ENCODE measurements around the gene VSIG8.

DNA sequence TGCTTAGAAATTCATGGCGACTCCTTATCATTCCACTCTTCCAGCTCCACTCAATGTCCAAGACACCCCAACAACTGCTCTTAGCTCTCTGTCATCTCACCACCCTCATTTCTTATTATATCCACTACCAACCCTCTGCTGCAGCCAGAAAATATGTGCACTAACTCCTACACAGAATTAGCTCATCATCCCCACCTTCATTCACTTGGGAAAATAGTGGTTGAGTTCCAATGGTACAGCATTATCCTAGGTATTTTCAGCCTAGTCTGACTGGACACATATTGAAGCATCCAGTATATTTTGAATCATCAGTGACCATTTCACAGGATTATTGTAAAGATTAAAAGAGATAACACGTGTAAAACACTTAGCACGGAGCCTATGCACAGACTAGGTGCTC lies 16.7 kb upstream of the VSIG8 start:
- TF ChIP-seq, protein P1, sequence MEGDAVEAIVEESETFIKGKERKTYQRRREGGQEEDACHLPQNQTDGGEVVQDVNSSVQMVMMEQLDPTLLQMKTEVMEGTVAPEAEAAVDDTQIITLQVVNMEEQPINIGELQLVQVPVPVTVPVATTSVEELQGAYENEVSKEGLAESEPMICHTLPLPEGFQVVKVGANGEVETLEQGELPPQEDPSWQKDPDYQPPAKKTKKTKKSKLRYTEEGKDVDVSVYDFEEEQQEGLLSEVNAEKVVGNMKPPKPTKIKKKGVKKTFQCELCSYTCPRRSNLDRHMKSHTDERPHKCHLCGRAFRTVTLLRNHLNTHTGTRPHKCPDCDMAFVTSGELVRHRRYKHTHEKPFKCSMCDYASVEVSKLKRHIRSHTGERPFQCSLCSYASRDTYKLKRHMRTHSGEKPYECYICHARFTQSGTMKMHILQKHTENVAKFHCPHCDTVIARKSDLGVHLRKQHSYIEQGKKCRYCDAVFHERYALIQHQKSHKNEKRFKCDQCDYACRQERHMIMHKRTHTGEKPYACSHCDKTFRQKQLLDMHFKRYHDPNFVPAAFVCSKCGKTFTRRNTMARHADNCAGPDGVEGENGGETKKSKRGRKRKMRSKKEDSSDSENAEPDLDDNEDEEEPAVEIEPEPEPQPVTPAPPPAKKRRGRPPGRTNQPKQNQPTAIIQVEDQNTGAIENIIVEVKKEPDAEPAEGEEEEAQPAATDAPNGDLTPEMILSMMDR (conservative IDR thresholded peaks at IDR 0.05; ENCODE audit: low read depth, low read length): no peak
- no peak for TF ChIP-seq NFE2L2 (IDR thresholded peaks at IDR 0.05; ENCODE audit: low read depth, low read length)
- TF ChIP-seq POLR2A (IDR thresholded peaks at IDR 0.05; ENCODE audit: low read depth, low read length): no peak
- TF ChIP-seq BHLHE40 (IDR thresholded peaks at IDR 0.05; ENCODE audit: low read depth, low read length): no peak
- no peak for TF ChIP-seq RAD21 (IDR thresholded peaks at IDR 0.05; ENCODE audit: low read length)
- no peak for TF ChIP-seq RCOR1 (IDR thresholded peaks at IDR 0.05; ENCODE audit: insufficient replicate concordance, low read length)
- TF ChIP-seq, protein P2, sequence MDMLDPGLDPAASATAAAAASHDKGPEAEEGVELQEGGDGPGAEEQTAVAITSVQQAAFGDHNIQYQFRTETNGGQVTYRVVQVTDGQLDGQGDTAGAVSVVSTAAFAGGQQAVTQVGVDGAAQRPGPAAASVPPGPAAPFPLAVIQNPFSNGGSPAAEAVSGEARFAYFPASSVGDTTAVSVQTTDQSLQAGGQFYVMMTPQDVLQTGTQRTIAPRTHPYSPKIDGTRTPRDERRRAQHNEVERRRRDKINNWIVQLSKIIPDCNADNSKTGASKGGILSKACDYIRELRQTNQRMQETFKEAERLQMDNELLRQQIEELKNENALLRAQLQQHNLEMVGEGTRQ (IDR thresholded peaks at IDR 0.05; ENCODE audit: low read depth, low read length): no peak
- no peak for TF ChIP-seq RFX5 (IDR thresholded peaks at IDR 0.05; ENCODE audit: low read depth, low read length)

All from IMR-90 (cell line).